ENCODE measurements around the gene OMP.

The OMP gene

GRCh38 chr11:77129069-77129841, 26.6 kb downstream of the OMP start:
- H3K27ac ChIP-seq, result no peak overlapping the region
- TF ChIP-seq CTCF (IDR thresholded peaks at IDR 0.05) (no peak), ZFX (IDR thresholded peaks at IDR 0.05; ENCODE audit: borderline replicate concordance) (no peak)

- no peak overlapping the region for H3K27ac ChIP-seq
- no peak for TF ChIP-seq ZFX (IDR thresholded peaks at IDR 0.05; ENCODE audit: borderline replicate concordance)
- TF ChIP-seq CTCF (IDR thresholded peaks at IDR 0.05), result no peak
Measured at GRCh38 chr11:77129842-77130756, 27.5 kb downstream of the OMP start.

- H3K27ac ChIP-seq, result no peak overlapping the region
- TF ChIP-seq CTCF (IDR thresholded peaks at IDR 0.05), result no peak
- TF ChIP-seq ZFX (IDR thresholded peaks at IDR 0.05; ENCODE audit: borderline replicate concordance), result no peak
Measured at GRCh38 chr11:77130763-77131513, 28.3 kb downstream of the OMP start.

GRCh38 chr11:77131560-77131959, 28.9 kb downstream of the OMP start:
- no peak overlapping the region for H3K27ac ChIP-seq
- TF ChIP-seq CTCF (IDR thresholded peaks at IDR 0.05) (no peak), ZFX (IDR thresholded peaks at IDR 0.05; ENCODE audit: borderline replicate concordance) (no peak)

GRCh38 chr11:77135069-77135468, 32.4 kb downstream of the OMP start:
- TF ChIP-seq CTCF (IDR thresholded peaks at IDR 0.05) (no peak), ZFX (IDR thresholded peaks at IDR 0.05; ENCODE audit: borderline replicate concordance) (no peak)

GRCh38 chr11:77136074-77136473, 33.4 kb downstream of the OMP start:
- TF ChIP-seq ZFX (IDR thresholded peaks at IDR 0.05; ENCODE audit: borderline replicate concordance), result no peak
- TF ChIP-seq CTCF (IDR thresholded peaks at IDR 0.05), result no peak
- no peak overlapping the region for H3K27ac ChIP-seq

More at GRCh38 chr11:77135069-77135468, 32.4 kb downstream of the OMP start:
- no peak overlapping the region for H3K27ac ChIP-seq

Data from 22Rv1 (cell line).